HT1080 (cell line): Measurements from ENCODE around the gene STIP1. TPM values are rescaled to one million over a fixed set of nuclear protein-coding genes. Genes with fewer than 3 reads are reported as not detected.
A peak's percentile ranks its signal among the peaks of the same experiment; 100 is the strongest.
"Not testable (repeated sequence)": the region's sequence is repeated elsewhere in the genome, so short reads cannot be mapped to it uniquely, and the experiment has no call there.

ENCODE experiments used
- DNase-seq: peaks from one replicate; pipeline ENCODE4 v3.0.0-alpha.2; 2015; ENCODE audit warnings: low read depth
- total RNA-seq: library from RNA; depleted of rRNA; stranded (reverse); fragments of >200 nt; shearing (Covaris generic); gene quantifications from 2 replicates; pipeline ENCODE4 v1.2.3, GENCODE V29; 2014

Gene STIP1
- total RNA-seq, 1 experiment from 2014 or later, result 368 TPM

DNA sequence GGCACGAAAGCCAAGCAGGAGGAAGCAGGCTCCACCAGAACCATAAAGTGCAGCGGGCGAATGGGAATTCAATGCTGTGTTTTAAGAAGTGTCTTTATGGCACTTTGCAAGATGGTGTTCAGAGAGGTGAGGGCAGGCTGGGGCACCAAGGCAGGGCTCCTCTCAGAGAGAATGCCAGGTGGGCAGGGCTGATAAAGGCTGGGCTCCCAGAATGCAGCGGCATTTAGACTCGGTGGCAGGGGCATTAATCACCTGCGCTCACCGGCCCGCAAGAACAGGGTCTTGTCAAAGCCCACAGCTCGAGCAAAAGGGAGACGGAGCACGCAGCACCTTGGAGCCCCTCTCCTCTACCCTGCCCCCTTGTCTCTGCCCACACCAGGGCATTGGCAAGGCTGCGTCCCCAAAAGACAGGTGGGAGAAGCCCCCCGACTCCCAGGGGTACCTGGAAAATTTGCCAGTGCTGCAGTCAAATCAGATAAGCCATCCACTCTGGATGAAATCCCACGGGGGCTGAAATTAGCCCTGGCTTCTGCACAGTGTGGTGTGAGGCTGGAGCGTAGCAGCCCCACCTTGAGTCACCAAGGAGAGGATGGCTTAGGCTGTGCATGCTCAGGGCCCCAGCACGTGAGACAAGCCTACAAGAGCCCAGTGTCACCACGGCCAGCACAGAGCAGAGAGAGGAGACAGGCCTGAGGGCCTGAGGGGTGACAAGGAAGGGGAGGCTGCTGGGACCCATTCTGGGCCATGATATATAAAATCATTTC lies 28.2 kb upstream of the STIP1 start:
- DNase-seq, result no peak

- no peak for DNase-seq
These were observed 24.9 kb upstream of the STIP1 start for GRCh38 chr11:64161037-64161436.

- not testable (repeated sequence) for DNase-seq
These were observed 23.2 kb upstream of the STIP1 start for GRCh38 chr11:64162769-64163168.

- DNase-seq, result no peak
These were observed 22.0 kb upstream of the STIP1 start for GRCh38 chr11:64163951-64164350.

DNA sequence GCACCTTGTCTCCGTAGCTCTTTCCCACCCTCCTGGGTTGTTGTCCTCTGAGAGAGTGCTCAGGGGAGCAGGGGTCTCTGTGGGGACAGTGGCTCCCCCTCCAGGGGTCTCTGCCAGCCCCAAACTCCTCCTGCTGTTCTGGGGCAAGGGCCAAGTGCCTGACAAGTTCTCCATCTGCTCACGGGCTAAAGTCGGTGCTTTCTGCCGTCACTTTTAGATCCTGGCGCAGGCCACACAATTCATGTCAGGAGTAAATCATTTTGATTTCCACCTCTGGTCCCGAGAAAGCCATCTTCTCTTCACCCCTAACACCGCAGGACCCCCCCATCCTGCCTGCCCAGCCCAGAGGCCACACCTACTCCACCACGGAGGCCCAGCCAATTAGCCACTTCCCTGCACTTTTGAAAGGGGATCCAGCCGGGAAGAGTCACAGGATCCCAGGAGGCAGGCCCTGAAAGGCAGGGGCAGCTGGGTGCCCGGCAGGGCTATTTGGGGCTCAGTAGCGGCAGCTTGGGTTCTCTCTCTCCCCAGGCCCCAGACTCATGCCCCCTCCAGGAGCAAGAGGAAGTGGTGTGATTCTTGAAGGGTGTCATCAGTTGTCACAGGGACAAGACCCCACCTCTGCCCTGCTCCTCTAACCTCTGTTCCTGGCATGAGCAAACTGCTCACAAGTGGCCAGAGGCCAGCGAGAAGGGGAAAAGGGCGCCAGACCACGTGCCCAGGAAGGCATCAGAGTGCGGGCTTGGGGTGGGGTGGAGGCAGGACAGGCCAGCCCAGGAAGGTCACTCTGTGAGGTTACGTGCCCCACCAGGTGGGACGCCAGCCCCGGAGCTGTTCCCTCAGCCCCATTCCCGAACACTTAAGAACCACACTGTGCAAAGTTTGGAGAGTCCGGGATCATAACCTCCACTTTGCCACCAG lies 21.3 kb upstream of the STIP1 start:
- no peak for DNase-seq

- no peak for DNase-seq
These were observed 20.5 kb upstream of the STIP1 start for GRCh38 chr11:64165481-64165841.

- DNase-seq, result peak; percentile 89
These were observed 19.9 kb upstream of the STIP1 start, which contains the start of gene MACROD1 for GRCh38 chr11:64165842-64166635. MACROD1 (minus strand) TSS chr11:64166113; CDS start chr11:64165994, 119 bp downstream.

DNA sequence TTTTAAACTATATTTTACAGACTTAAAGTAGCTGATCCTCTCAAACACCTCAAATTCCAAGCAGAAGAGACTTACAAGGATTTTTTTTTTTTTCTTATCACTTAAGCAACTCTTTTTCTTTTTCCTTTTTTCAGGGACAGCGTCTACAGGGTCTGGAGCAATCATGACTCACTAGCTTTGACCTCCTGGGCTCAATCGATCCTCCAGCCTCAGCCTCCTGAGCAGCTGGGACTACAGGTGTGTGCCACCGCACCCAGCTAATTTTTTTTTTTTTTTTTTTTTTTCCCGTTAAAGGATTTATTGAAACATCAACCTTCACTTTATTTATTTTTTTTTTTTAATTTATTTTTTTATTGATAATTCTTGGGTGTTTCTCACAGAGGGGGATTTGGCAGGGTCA lies 15.6 kb upstream of the STIP1 start:
- no peak for DNase-seq

GRCh38 chr11:64173616-64174355 lies 12.2 kb upstream of the STIP1 start:
- no peak for DNase-seq

DNA sequence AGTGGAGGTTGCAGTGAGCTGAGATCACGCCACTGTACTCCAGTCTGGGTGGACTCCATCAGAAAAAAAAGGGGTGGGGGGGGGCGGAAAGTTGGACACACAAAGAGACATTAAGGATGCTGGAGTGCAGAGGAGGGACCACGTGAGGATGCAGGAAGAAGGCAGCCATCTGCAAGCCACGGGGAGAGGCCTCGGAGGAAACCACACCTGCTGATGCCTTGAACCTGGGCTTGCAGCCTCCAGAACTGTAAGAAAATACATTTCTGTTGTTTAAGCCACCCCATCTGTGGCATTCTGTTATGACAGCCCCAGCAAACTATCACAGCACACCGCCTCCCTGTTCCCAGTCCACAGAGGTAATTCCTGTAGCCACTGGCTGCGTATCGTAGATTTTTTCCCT lies 9.2 kb upstream of the STIP1 start:
- no peak for DNase-seq

DNA sequence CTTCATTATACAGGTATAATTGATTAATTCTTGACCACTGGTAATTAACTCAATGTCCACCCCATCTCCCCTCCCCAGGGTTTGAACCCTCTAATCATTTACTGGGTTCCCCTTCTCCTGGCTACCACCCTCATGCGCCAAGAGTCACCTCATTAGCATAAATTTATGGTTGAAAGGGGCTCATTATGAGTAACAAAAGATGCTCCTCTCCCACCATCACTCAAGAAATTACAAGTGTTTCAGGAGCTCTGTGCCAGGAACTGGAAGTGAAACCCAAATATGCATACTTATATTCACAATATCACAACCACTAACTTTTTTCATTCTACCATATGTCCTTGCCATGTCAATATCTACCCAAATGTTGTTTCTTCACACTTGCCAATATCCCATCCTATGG lies 7.8 kb upstream of the STIP1 start:
- DNase-seq, result no peak

DNA sequence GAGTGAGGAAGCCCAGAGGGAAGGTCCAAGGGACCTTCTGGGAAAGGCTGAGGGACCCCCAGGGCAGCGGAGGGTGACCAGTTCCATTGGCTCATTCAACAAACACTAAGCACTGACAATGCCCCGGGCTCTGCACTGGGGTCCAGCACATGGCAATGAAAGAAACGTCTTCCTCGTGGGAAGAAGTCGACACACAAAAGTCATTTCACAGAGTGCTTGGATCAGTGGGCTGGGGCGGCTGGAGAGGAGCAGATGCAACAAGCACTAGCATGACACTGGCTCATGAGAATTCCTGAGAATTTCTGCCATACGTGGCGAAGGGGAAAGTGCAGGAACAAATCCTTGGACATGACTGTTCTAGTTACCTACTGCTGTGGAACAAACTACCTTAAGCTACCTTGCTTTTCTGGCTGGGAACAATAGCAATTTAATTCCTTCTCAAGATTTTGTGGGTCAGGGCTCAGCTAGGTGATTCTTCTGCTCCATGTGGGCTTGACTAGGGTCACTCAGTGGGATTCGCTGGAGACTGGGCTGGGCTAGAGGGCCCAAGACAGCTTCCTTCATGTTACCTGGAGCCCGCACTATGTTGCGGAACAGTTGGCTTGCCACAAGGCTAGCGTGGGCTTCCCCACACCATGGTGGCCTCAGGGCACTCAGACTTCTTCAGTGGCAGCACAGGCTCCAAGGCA lies 6.9 kb upstream of the STIP1 start:
- no peak for DNase-seq

- no peak for DNase-seq
These were observed 5.1 kb upstream of the STIP1 start for GRCh38 chr11:64180891-64181290.

DNA sequence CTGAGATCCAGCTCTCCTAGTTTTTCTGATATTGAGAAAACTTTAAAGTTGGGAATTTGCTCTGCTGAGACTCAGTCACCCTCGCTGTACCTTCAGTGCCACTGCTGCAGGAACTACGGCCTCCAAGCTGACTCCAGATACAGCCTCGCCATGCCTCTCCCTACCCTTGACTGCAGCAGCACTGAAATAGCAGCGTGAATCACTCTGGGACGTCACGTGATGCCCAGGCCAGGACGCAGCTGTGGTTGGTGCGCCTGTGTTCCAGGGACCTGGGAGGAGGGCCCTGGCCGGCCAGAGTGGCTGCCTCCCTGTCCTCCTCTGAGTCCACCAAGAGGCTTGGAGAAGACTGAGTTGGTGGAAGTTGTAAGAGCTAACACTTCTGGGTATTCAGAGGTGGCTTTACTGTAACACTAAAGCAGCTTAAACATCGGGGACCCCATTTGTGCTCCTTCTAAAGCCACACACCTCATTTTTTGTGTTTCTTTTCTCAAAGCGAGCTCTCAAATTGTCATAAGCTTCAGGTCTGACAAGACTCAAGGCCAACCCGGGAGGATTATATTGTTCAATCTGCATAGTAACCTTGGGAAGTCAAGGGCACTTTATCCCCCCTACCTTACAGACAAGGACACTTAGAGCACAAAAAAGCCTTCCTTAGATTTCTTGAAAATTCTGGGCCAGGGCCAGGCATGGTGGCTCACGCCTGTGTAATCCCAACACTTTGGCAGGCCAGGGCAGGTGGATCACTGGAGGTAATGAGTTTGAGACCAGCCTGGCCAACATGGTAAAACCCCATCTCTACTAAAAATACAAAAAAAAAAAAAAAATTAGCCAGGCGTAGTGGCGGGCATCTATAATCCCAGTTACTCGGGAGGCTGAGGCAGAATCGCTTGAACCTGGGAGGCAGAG lies 4.2 kb upstream of the STIP1 start:
- DNase-seq, result peak; percentile 94

DNA sequence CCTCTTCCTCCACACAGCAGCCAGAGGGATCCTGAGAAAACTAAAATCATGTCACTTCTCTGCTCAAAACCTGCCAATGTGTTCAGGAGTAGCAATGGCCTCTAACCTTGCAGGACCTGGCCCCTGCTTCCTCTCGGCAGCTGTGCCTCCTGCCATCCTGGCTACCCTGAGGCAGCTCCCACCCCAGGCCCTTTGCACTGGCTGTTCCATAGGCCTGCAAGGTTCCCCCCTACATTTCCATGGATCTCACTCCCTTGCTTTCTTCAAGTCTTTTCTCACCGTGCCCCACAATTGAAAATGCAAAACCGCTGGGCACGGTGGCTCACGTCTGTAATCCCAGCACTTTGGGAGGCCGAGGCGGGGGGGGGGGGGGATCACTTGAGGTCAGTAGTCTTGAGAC lies 2.1 kb upstream of the STIP1 start:
- DNase-seq, result no peak

DNA sequence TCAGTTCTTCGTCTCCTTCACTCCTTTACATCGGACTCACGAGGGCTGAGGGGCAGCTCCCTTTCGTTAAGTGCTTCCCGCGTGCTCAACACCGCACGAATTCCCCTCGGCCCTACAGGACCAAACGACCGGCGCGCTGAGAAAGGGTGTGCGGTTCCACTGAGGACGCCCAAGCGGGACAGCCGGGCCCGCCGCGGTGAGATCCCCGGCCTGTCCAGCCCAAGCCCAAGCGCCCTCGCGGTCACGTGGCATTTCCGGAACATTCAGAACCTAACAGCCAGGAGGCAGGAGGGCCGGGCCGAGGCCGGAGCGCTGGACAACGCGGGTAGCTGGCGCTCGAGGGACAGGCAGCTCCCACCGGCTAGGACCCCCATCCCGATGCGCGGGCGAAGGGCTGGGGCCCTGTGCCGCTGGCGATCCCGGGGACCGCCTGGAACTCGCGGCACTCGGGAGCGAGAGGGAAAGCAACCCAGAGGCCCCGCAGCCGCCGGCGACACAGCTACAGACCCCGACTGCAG lies 737 bp upstream of the STIP1 start:
- no peak for DNase-seq

- no peak for DNase-seq
These were observed 658 bp downstream of the STIP1 start for GRCh38 chr11:64186492-64187165.

GRCh38 chr11:64192434-64192833 lies 6.5 kb downstream of the STIP1 start:
- DNase-seq, result no peak
